ENCODE results near the gene KRT4. TPM values are rescaled to one million over a fixed set of nuclear protein-coding genes. Genes with fewer than 3 reads are reported as not detected.

Gene KRT4
- total RNA-seq, 1 donor from 2014 or later: 0.29 TPM

- H3K27me3 Mint-ChIP-seq: peaks cover 68% of the 10 kb centered on the region
- TF ChIP-seq CTCF (IDR thresholded peaks at IDR 0.05; ENCODE audit: unreplicated experiment): no peak
- H3K36me3 Mint-ChIP-seq (ENCODE audit: insufficient read depth): no peaks in the 10 kb centered on the region
- H3K4me3 Mint-ChIP-seq (ENCODE audit: low read depth): no peak overlapping the region
- H3K4me1 Mint-ChIP-seq (ENCODE audit: low read depth): no peaks in the 10 kb centered on the region
- DNase-seq (ENCODE audit: low spot score, unreplicated experiment): no peak
- H3K9me3 Mint-ChIP-seq (ENCODE audit: low read depth): no peaks in the 10 kb centered on the region
- H3K27ac Mint-ChIP-seq: no peak overlapping the region
These were observed 44.6 kb downstream of the KRT4 start for GRCh38 chr12:52769354-52769753.

- Mint-ChIP-seq H3K9me3 (ENCODE audit: low read depth) (no peaks in the 10 kb centered on the region), H3K4me1 (ENCODE audit: low read depth) (no peaks in the 10 kb centered on the region), H3K4me3 (ENCODE audit: low read depth) (no peak overlapping the region), H3K36me3 (ENCODE audit: insufficient read depth) (no peaks in the 10 kb centered on the region), H3K27ac (peak overlapping the region; percentile 22), H3K27me3 (peaks cover 73% of the 10 kb centered on the region)
- TF ChIP-seq CTCF (IDR thresholded peaks at IDR 0.05; ENCODE audit: unreplicated experiment): no peak
- DNase-seq (ENCODE audit: low spot score, unreplicated experiment): no peak
These were observed 45.3 kb downstream of the KRT4 start for GRCh38 chr12:52768479-52769200.

- peaks cover 68% of the 10 kb centered on the region for H3K27me3 Mint-ChIP-seq
- no peak for TF ChIP-seq CTCF (IDR thresholded peaks at IDR 0.05; ENCODE audit: unreplicated experiment)
- no peak overlapping the region for H3K4me3 Mint-ChIP-seq (ENCODE audit: low read depth)
- no peaks in the 10 kb centered on the region for H3K36me3 Mint-ChIP-seq (ENCODE audit: insufficient read depth)
- no peak for DNase-seq (ENCODE audit: low spot score, unreplicated experiment)
- no peaks in the 10 kb centered on the region for H3K9me3 Mint-ChIP-seq (ENCODE audit: low read depth)
- no peak overlapping the region for H3K27ac Mint-ChIP-seq
- no peaks in the 10 kb centered on the region for H3K4me1 Mint-ChIP-seq (ENCODE audit: low read depth)
These were observed 46.5 kb downstream of the KRT4 start for GRCh38 chr12:52767427-52767826.

- no peak for TF ChIP-seq CTCF (IDR thresholded peaks at IDR 0.05; ENCODE audit: unreplicated experiment)
- no peak for DNase-seq (ENCODE audit: low spot score, unreplicated experiment)
- no peaks in the 10 kb centered on the region for H3K4me1 Mint-ChIP-seq (ENCODE audit: low read depth)
- no peaks in the 10 kb centered on the region for H3K9me3 Mint-ChIP-seq (ENCODE audit: low read depth)
- no peak overlapping the region for H3K27ac Mint-ChIP-seq
- H3K4me3 Mint-ChIP-seq (ENCODE audit: low read depth): no peak overlapping the region
- H3K27me3 Mint-ChIP-seq: peaks cover 64% of the 10 kb centered on the region
- no peaks in the 10 kb centered on the region for H3K36me3 Mint-ChIP-seq (ENCODE audit: insufficient read depth)
These were observed 46.9 kb downstream of the KRT4 start for GRCh38 chr12:52767020-52767379.

GRCh38 chr12:52766351-52767019 is 47.4 kb downstream of the KRT4 start:
- no peak for TF ChIP-seq CTCF (IDR thresholded peaks at IDR 0.05; ENCODE audit: unreplicated experiment)
- Mint-ChIP-seq H3K27ac (no peak overlapping the region), H3K27me3 (peaks cover 59% of the 10 kb centered on the region), H3K4me3 (ENCODE audit: low read depth) (no peak overlapping the region), H3K36me3 (ENCODE audit: insufficient read depth) (no peaks in the 10 kb centered on the region), H3K9me3 (ENCODE audit: low read depth) (peaks cover 2% of the 10 kb centered on the region), H3K4me1 (ENCODE audit: low read depth) (no peaks in the 10 kb centered on the region)
- DNase-seq (ENCODE audit: low spot score, unreplicated experiment): no peak

Data from progenitor cell of endocrine pancreas (in vitro differentiated cells).